ENCODE results near the gene HACD2. TPM values are rescaled to one million over a fixed set of nuclear protein-coding genes. Genes with fewer than 3 reads are reported as not detected.

Gene HACD2
- polyA plus RNA-seq, 1 donor (not counting 4 experiments of a cell fraction or from before 2014, with no cell fraction given): 124 TPM

DNA sequence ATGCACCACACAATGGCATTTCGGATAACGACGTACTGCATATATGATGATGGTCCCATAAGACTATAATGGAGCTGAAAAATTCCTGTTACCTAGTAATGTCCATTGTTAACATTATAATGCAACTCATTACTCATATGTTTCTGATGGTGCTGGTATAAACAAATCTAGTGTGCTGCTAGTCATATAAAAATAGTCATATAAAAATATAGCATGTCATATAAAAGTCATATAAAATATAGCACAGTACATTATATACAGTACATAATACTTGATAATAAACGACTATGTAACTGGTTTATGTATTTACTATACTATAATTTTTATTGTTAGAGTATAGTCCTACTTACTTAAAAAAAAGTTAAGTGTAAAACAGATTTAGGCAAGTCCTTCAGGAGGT is 50.6 kb downstream of the HACD2 start:
- Histone ChIP-seq H3K36me3 (ENCODE audit: control insufficient read depth in 2 of 2, extremely low read depth in 1 of 2, insufficient read depth in 2 of 2, low read length in 2 of 2) (peaks cover 0 to 5% of the 10 kb centered on the region in 2 experiments), H3K4me3 (ENCODE audit: control insufficient read depth in 2 of 3, extremely low read depth in 1 of 3, insufficient read depth in 2 of 3, low read depth in 1 of 3, low read length in 3 of 3) (no peak overlapping the region), H2AFZ (ENCODE audit: control insufficient read depth, low read length) (no peak overlapping the region), H4K20me1 (ENCODE audit: control insufficient read depth, extremely low read depth, insufficient read depth, low read length) (no peaks in the 10 kb centered on the region), H3K4me2 (ENCODE audit: control insufficient read depth, extremely low read depth, insufficient read depth, low read depth, low read length) (no peak overlapping the region), H3K9me1 (ENCODE audit: control insufficient read depth, extremely low read depth, insufficient read depth, low read length) (no peaks in the 10 kb centered on the region), H3K79me2 (ENCODE audit: control insufficient read depth, insufficient read depth, low read length) (peaks cover 61% of the 10 kb centered on the region), H3K9ac (ENCODE audit: control insufficient read depth, extremely low read depth, insufficient read depth, low read length) (no peak overlapping the region), H3K9me3 (ENCODE audit: control insufficient read depth, low read depth, low read length) (no peaks in the 10 kb centered on the region), H3K27ac (ENCODE audit: control insufficient read depth, insufficient read depth, low read length) (no peak overlapping the region), H3K27me3 (ENCODE audit: control insufficient read depth, extremely low read depth, insufficient read depth, low read length) (no peaks in the 10 kb centered on the region), H3K4me1 (ENCODE audit: control insufficient read depth, extremely low read depth, insufficient read depth, low read length) (peaks cover 14% of the 10 kb centered on the region)
- DNase-seq (ENCODE audit: low read depth, low spot score): no peak
- dilution Hi-C loops (cut with MboI; ENCODE audit: extremely low pct_ligation_motif_present, low sequenced_read_pairs): no loop called here
- FAIRE-seq: no peak
- TF ChIP-seq, protein P1, sequence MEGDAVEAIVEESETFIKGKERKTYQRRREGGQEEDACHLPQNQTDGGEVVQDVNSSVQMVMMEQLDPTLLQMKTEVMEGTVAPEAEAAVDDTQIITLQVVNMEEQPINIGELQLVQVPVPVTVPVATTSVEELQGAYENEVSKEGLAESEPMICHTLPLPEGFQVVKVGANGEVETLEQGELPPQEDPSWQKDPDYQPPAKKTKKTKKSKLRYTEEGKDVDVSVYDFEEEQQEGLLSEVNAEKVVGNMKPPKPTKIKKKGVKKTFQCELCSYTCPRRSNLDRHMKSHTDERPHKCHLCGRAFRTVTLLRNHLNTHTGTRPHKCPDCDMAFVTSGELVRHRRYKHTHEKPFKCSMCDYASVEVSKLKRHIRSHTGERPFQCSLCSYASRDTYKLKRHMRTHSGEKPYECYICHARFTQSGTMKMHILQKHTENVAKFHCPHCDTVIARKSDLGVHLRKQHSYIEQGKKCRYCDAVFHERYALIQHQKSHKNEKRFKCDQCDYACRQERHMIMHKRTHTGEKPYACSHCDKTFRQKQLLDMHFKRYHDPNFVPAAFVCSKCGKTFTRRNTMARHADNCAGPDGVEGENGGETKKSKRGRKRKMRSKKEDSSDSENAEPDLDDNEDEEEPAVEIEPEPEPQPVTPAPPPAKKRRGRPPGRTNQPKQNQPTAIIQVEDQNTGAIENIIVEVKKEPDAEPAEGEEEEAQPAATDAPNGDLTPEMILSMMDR (optimal IDR thresholded peaks at IDR 0.05 in 1 of 3, IDR thresholded peaks at IDR 0.05 in 1 of 3, conservative IDR thresholded peaks at IDR 0.05 in 1 of 3; ENCODE audit: extremely low read depth in 1 of 3, insufficient read depth in 2 of 3, low read length in 3 of 3): no peak
- TF ChIP-seq EZH2 (IDR thresholded peaks at IDR 0.05; ENCODE audit: low read length): no peak

DNA sequence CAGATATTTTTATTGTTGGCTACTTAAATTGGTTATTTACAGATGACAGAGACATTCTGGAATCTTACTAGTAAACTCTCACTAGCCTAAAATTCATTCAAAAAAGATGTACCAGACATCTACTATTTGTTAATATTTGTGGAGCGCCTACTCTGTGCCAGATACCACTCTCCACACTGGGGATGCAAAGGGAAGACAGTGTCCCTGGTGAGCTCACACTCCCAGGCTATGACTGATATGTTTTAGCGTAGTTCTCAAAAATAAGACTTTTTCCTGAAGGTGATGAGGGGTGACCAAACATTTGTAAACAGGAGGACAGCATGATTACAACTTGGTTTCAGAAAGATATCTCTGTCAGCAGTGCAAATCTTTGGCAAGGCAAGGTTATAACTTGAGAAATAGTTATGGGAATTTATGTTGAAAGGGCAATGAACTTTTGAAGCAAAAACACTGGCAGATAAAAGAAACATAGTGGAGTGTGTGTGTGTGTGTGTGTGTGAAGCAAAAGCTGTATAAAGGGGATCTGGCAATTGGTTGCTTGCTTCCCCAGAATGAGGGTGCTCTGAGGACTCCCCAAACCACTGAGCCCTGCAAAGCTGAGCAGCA is 51.2 kb downstream of the HACD2 start:
- Histone ChIP-seq H3K4me1 (ENCODE audit: control insufficient read depth, extremely low read depth, insufficient read depth, low read length) (peaks cover 14% of the 10 kb centered on the region), H3K79me2 (ENCODE audit: control insufficient read depth, insufficient read depth, low read length) (peaks cover 62% of the 10 kb centered on the region), H3K27me3 (ENCODE audit: control insufficient read depth, extremely low read depth, insufficient read depth, low read length) (no peaks in the 10 kb centered on the region), H3K27ac (ENCODE audit: control insufficient read depth, insufficient read depth, low read length) (no peak overlapping the region), H3K4me3 (ENCODE audit: control insufficient read depth in 2 of 3, extremely low read depth in 1 of 3, insufficient read depth in 2 of 3, low read depth in 1 of 3, low read length in 3 of 3) (no peak overlapping the region), H3K9me1 (ENCODE audit: control insufficient read depth, extremely low read depth, insufficient read depth, low read length) (no peaks in the 10 kb centered on the region), H3K36me3 (ENCODE audit: control insufficient read depth in 2 of 2, extremely low read depth in 1 of 2, insufficient read depth in 2 of 2, low read length in 2 of 2) (peaks cover 0 to 5% of the 10 kb centered on the region in 2 experiments), H3K9me3 (ENCODE audit: control insufficient read depth, low read depth, low read length) (no peaks in the 10 kb centered on the region), H3K9ac (ENCODE audit: control insufficient read depth, extremely low read depth, insufficient read depth, low read length) (no peak overlapping the region), H2AFZ (ENCODE audit: control insufficient read depth, low read length) (no peak overlapping the region), H3K4me2 (ENCODE audit: control insufficient read depth, extremely low read depth, insufficient read depth, low read depth, low read length) (no peak overlapping the region), H4K20me1 (ENCODE audit: control insufficient read depth, extremely low read depth, insufficient read depth, low read length) (no peaks in the 10 kb centered on the region)
- dilution Hi-C loops (cut with MboI; ENCODE audit: extremely low pct_ligation_motif_present, low sequenced_read_pairs): no loop called here
- no peak for TF ChIP-seq EZH2 (IDR thresholded peaks at IDR 0.05; ENCODE audit: low read length)
- TF ChIP-seq, protein P1 (optimal IDR thresholded peaks at IDR 0.05 in 1 of 3, IDR thresholded peaks at IDR 0.05 in 1 of 3, conservative IDR thresholded peaks at IDR 0.05 in 1 of 3; ENCODE audit: extremely low read depth in 1 of 3, insufficient read depth in 2 of 3, low read length in 3 of 3): no peak
- FAIRE-seq (no peak), DNase-seq (ENCODE audit: low read depth, low spot score) (no peak)

Data from keratinocyte (primary cell).